Measurements from ENCODE around the gene PTBP3. TPM values are rescaled to one million over a fixed set of nuclear protein-coding genes. Genes with fewer than 3 reads are reported as not detected.
"Not testable (repeated sequence)": the region's sequence is repeated elsewhere in the genome, so short reads cannot be mapped to it uniquely, and the experiment has no call there.

PTBP3 gene
- total RNA-seq, 2 donors from 2014 or later: 26.5 to 55.6 TPM

GRCh38 chr9:112367465-112367864 is 34.0 kb upstream of the PTBP3 start:
- Histone ChIP-seq H3K27ac (no peak overlapping the region), H3K4me3 (no peak overlapping the region), H3K4me1 (ENCODE audit: control insufficient read depth in 1 of 2, low read depth in 2 of 2) (no peaks in the 10 kb centered on the region), H3K27me3 (replicated peaks; ENCODE audit: insufficient read depth) (no peaks in the 10 kb centered on the region), H3K9me3 (peaks cover 5% of the 10 kb centered on the region), H3K36me3 (no peaks in the 10 kb centered on the region)
- ATAC-seq (ENCODE audit: insufficient number of reproducible peaks, low FRiP score, low read depth): no peak
- no peak for DNase-seq (ENCODE audit: low spot score)
- TF ChIP-seq, protein P1, sequence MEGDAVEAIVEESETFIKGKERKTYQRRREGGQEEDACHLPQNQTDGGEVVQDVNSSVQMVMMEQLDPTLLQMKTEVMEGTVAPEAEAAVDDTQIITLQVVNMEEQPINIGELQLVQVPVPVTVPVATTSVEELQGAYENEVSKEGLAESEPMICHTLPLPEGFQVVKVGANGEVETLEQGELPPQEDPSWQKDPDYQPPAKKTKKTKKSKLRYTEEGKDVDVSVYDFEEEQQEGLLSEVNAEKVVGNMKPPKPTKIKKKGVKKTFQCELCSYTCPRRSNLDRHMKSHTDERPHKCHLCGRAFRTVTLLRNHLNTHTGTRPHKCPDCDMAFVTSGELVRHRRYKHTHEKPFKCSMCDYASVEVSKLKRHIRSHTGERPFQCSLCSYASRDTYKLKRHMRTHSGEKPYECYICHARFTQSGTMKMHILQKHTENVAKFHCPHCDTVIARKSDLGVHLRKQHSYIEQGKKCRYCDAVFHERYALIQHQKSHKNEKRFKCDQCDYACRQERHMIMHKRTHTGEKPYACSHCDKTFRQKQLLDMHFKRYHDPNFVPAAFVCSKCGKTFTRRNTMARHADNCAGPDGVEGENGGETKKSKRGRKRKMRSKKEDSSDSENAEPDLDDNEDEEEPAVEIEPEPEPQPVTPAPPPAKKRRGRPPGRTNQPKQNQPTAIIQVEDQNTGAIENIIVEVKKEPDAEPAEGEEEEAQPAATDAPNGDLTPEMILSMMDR (IDR thresholded peaks at IDR 0.05): no peak

DNA sequence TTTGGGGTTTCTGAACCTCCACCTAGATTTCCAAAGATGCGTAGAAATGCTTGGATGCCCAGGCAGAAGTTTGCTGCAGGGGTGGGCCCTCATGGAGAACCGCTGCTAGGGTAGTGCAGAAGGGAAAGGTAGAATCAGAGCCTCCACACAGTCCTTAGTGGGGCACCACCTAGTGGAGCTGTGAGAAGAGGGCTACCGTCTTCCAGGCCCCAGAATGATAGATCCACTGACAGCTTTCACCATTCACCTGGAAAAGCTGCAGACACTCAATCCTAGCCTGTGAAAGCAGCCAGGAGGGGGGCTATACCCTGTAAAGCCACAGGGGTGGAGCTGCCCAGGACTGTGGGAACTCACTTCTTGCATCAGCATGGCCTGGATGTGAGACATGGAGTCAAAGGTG is 33.2 kb upstream of the PTBP3 start:
- no peaks in the 10 kb centered on the region for H3K27me3 ChIP-seq (replicated peaks; ENCODE audit: insufficient read depth)
- peaks cover 5% of the 10 kb centered on the region for H3K9me3 ChIP-seq
- peaks cover 0 to 4% of the 10 kb centered on the region in 2 donors for H3K4me1 ChIP-seq (ENCODE audit: control insufficient read depth in 1 of 2, low read depth in 2 of 2)
- TF ChIP-seq, protein P1 (IDR thresholded peaks at IDR 0.05): no peak
- DNase-seq (ENCODE audit: low spot score) (no peak), ATAC-seq (ENCODE audit: insufficient number of reproducible peaks, low FRiP score, low read depth) (no peak)
- no peak overlapping the region for H3K4me3 ChIP-seq
- H3K36me3 ChIP-seq: no peaks in the 10 kb centered on the region
- no peak overlapping the region for H3K27ac ChIP-seq

GRCh38 chr9:112365257-112365656 is 31.8 kb upstream of the PTBP3 start:
- not testable (repeated sequence) for H3K4me1 ChIP-seq (ENCODE audit: control insufficient read depth in 1 of 2, low read depth in 2 of 2); H3K9me3 ChIP-seq; H3K4me3 ChIP-seq; ATAC-seq (ENCODE audit: insufficient number of reproducible peaks, low FRiP score, low read depth); H3K36me3 ChIP-seq; DNase-seq (ENCODE audit: low spot score); H3K27ac ChIP-seq; H3K27me3 ChIP-seq (replicated peaks; ENCODE audit: insufficient read depth)

DNA sequence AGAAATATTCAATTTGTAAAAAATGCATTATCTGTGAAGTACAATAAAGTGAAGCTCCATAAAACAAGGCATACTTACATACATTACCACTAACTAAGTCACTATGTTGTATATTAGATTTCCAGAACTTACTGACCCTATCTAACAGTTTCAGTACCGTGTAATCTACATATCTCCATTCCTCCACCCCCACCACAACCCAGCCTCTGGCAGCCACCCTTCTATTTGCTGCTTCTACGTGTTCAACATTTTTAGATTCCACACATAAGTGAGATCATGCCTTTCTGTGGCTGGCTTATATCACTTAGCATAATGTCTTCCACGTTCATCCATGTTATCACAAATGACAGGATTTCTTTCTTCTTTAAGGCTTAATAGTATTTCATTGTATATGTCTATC is 31.3 kb upstream of the PTBP3 start:
- ATAC-seq (ENCODE audit: insufficient number of reproducible peaks, low FRiP score, low read depth): no peak
- Histone ChIP-seq H3K36me3 (no peaks in the 10 kb centered on the region), H3K9me3 (peaks cover 5% of the 10 kb centered on the region), H3K4me1 (ENCODE audit: control insufficient read depth in 1 of 2, low read depth in 2 of 2) (peaks cover 0 to 11% of the 10 kb centered on the region in 2 donors), H3K27ac (no peak overlapping the region), H3K4me3 (no peak overlapping the region), H3K27me3 (replicated peaks; ENCODE audit: insufficient read depth) (no peaks in the 10 kb centered on the region)
- TF ChIP-seq, protein P1 (IDR thresholded peaks at IDR 0.05): no peak
- DNase-seq (ENCODE audit: low spot score): no peak

- no peak overlapping the region for H3K4me3 ChIP-seq
- H3K36me3 ChIP-seq: no peaks in the 10 kb centered on the region
- no peaks in the 10 kb centered on the region for H3K27me3 ChIP-seq (replicated peaks; ENCODE audit: insufficient read depth)
- TF ChIP-seq, protein P1 (IDR thresholded peaks at IDR 0.05): peak; percentile 60
- ATAC-seq (ENCODE audit: insufficient number of reproducible peaks, low FRiP score, low read depth) (no peak), DNase-seq (ENCODE audit: low spot score) (no peak)
- no peaks in the 10 kb centered on the region for H3K9me3 ChIP-seq
- no peak overlapping the region for H3K27ac ChIP-seq
- peaks cover 0 to 11% of the 10 kb centered on the region in 2 donors for H3K4me1 ChIP-seq (ENCODE audit: control insufficient read depth in 1 of 2, low read depth in 2 of 2)
Observed at GRCh38 chr9:112361601-112362000, 28.2 kb upstream of the PTBP3 start.
